Pancreas (tissue), 10 donors: Measurements from ENCODE around the gene PPCS. TPM values are rescaled to one million over a fixed set of nuclear protein-coding genes. Genes with fewer than 3 reads are reported as not detected.

Experiments used
- ATAC-seq, 4 donors: fragments of 200-7000 bp; cut with Tn5 transposase; one replicate each; pipeline versions ENCODE4 v1.8.0 to v1.9.1; 2020; ENCODE audit warnings: mild to moderate bottlenecking in 4 of 4, moderate library complexity in 4 of 4
- DNase-seq, 6 donors: peaks; one replicate each; pipeline ENCODE4 v3.0.0-alpha.2; 2020
- FAIRE-seq: peaks from 2 replicates; lab custom pipeline; 2012; peaks lifted over from hg19 to GRCh38; lab: Jason Lieb, UNC
- H3K27ac ChIP-seq, 4 donors: fragments of 200-600 bp; sonication (generic); 1 replicate in 3 of 4; 2 replicates in 1 of 4; pipeline versions ENCODE4 v1.5.0 to v1.8.0; 2020
- H3K27me3 ChIP-seq, 4 donors: fragments of 200-600 bp; one replicate each; pipeline ENCODE4 v1.8.0; 2021
- H3K36me3 ChIP-seq, 3 donors: fragments of 200-600 bp; sonication (generic) in 1 of 3; one replicate each; pipeline versions ENCODE4 v1.5.0 to v1.8.0; 2020 to 2021
- H3K4me1 ChIP-seq, 3 donors: fragments of 200-600 bp; one replicate each; pipeline ENCODE4 v1.8.0; 2021
- H3K4me3 ChIP-seq, 4 donors: fragments of 200-600 bp; sonication (generic) in 2 of 4; one replicate each; pipeline versions ENCODE4 v1.5.0 to v1.8.0; 2020 to 2021
- H3K9me3 ChIP-seq, 4 donors: fragments of 200-600 bp; one replicate each; pipeline ENCODE4 v1.8.0; 2021
- WGBS, 2 donors: extraction: QIAGEN DNeasy Blood & Tissue Kit; methylation state at CpG; one replicate each; pipeline ENCODE4 v1.1.7; 2013; 5-methylcytosine and 5-hydroxymethylcytosine counted together
- intact Hi-C, 3 donors: fragments of 100-400 bp; cut with DNase I; formaldehyde crosslinking; loops; one replicate each; pipeline versions ENCODE4 v1.11.1 to v1.14.2; 2022
- polyA plus RNA-seq, 2 donors: library from polyadenylated mRNA; stranded (reverse); fragments of 200-250 nt; gene quantifications; one replicate each; pipeline ENCODE4 v1.2.3, GENCODE V29; 2013
- total RNA-seq, 6 donors: library from RNA; stranded (reverse); fragmentation: NEBNext Ultra II Directional in 4 of 6; extraction: Animal tissue kit (Norgen Biotek cat#: 25700) in 4 of 6; gene quantifications; one replicate each; pipeline versions ENCODE4 v1.2.1 to v1.2.4, GENCODE V29; 2021 to 2023
- TF ChIP-seq, protein P1 (sequence below), 4 donors: fragments of 200-600 bp; sonication (generic) in 3 of 4; IDR thresholded peaks; one replicate each; pipeline versions ENCODE4 v1.5.0 to v1.8.0; 2021; ENCODE audit warnings: antibody characterized with exemption in 4 of 4
- donor health status: healthy with polysubstance abuse.
- donor health status: DM: no; HTN: no; CAD: no; lungs with moderate emphysema.
- donor health status: DM: no; HTN: no; CAD: no.
- donor health status: control.
- donor health status: control.
- donor health status: Bipolar disorder and iron deficiency.
- donor health status: DM: yes; HTN: yes; CAD: no.
- donor health status: DM: no; HTN: no; CAD: no.
- donor health status: DM: no; HTN: no; CAD: no.
- donor health status: DM: yes; HTN: yes; CAD: no.

The PPCS gene
- total and polyA plus RNA-seq, 8 donors: 25.5 to 62.3 (median 36.0) TPM

DNA sequence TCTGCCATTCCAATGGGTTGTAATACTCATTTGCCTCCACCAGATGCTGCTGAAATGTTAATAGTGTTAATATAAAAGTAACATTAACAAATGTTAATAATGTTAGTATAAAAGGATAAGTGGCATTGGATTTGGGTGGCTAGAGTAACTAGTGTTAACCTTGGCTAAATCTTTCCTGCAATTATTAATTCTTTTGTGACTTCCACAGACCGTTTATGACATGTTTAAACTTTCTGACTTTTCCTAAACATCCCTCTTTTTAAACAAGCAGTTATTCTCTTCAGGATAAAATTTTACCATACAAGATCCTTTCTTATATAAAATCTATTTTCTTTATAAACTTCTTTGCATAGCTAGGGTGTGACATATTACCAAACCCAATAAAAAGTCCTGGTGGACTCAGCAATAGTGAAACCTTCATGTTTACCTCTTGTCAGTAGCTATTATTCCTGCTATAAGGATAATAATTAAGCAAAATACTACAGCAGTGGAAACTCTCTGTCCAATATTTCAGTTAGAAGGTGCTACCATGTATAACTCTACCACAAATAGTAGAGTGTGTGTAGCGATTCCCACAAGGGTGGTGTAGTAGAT lies 48.3 kb downstream of the PPCS start:
- H3K4me3 ChIP-seq: no peak overlapping the region
- DNase-seq (no peak), FAIRE-seq (no peak), ATAC-seq (no peak)
- WGBS, 2 donors: 95% methylated on average over 2 of the region's 2 CpGs
- no peaks in the 10 kb centered on the region for H3K27me3 ChIP-seq
- no peak overlapping the region for H3K27ac ChIP-seq
- intact Hi-C loops: no loop called here
- no peaks in the 10 kb centered on the region for H3K4me1 ChIP-seq
- TF ChIP-seq, protein P1, sequence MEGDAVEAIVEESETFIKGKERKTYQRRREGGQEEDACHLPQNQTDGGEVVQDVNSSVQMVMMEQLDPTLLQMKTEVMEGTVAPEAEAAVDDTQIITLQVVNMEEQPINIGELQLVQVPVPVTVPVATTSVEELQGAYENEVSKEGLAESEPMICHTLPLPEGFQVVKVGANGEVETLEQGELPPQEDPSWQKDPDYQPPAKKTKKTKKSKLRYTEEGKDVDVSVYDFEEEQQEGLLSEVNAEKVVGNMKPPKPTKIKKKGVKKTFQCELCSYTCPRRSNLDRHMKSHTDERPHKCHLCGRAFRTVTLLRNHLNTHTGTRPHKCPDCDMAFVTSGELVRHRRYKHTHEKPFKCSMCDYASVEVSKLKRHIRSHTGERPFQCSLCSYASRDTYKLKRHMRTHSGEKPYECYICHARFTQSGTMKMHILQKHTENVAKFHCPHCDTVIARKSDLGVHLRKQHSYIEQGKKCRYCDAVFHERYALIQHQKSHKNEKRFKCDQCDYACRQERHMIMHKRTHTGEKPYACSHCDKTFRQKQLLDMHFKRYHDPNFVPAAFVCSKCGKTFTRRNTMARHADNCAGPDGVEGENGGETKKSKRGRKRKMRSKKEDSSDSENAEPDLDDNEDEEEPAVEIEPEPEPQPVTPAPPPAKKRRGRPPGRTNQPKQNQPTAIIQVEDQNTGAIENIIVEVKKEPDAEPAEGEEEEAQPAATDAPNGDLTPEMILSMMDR (IDR thresholded peaks at IDR 0.05): no peak
- H3K9me3 ChIP-seq: peaks cover 0 to 7% (median 0%) of the 10 kb centered on the region in 4 donors
- peaks cover 0 to 13% (median 0%) of the 10 kb centered on the region in 3 donors for H3K36me3 ChIP-seq

DNA sequence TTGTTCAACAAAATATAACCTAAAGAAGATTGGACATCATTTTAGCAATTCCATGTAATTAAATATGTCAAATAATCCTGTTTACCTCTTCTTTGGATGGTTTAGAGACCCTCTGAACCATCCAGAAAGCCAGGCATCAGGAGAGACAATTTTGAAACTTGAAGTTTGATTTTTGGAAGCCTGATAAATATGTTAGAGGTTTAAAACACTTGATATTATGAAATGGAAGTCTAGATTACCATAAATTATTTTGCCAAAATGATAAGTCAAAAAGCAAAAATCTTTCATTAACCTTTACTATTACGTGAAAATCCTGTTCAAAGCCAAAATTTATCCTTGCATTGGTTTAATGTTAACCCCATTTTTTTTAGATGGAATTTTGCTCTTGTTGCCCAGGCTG lies 50.2 kb downstream of the PPCS start:
- intact Hi-C loops: no loop called here
- Histone ChIP-seq H3K36me3 (peaks cover 0 to 13% (median 0%) of the 10 kb centered on the region in 3 donors), H3K4me1 (no peaks in the 10 kb centered on the region), H3K27me3 (no peaks in the 10 kb centered on the region), H3K4me3 (no peak overlapping the region), H3K27ac (no peak overlapping the region), H3K9me3 (peaks cover 0 to 7% (median 0%) of the 10 kb centered on the region in 4 donors)
- FAIRE-seq (no peak), DNase-seq (no peak), ATAC-seq (no peak)
- TF ChIP-seq, protein P1 (IDR thresholded peaks at IDR 0.05): no peak
- WGBS, 2 donors: 79 to 83% methylated on average over 1 of the region's 1 CpG

Other genes starting within 250 kb of the PPCS start
- 10 to 100 TPM; 18.6 to 25.5 (median 22.5) TPM for gene FOXJ3, start 121.3 kb upstream of the PPCS start, total RNA-seq
- gene FOXJ3, start 121.3 kb upstream of the PPCS start, polyA plus RNA-seq: 10 to 100 TPM in 1 of 2 donors, 1 to 10 TPM in 1; 6.8 to 14.4 TPM
- gene RIMKLA, start 75.8 kb upstream of the PPCS start, total RNA-seq: 1 to 10 TPM; 1.2 to 2.6 (median 2.1) TPM
- under 1 TPM; 0.27 to 0.47 TPM for gene RIMKLA, start 75.8 kb upstream of the PPCS start, polyA plus RNA-seq
- gene ZMYND12, start 521 bp upstream of the PPCS start, total RNA-seq: 1 to 10 TPM; 1.0 to 2.8 (median 1.7) TPM
- 1 to 10 TPM; 1.1 to 1.7 TPM for gene ZMYND12, start 521 bp upstream of the PPCS start, polyA plus RNA-seq
- gene CCDC30, start 6.7 kb downstream of the PPCS start, total RNA-seq: 1 to 10 TPM; 2.0 to 5.6 (median 3.2) TPM
- 1 to 10 TPM; 2.2 to 3.5 TPM for gene CCDC30, start 6.7 kb downstream of the PPCS start, polyA plus RNA-seq
- gene PPIH, start 201.9 kb downstream of the PPCS start, total RNA-seq: 10 to 100 TPM in 3 of 6 donors, 1 to 10 TPM in 3; 7.6 to 12.1 (median 9.1) TPM
- gene PPIH, start 201.9 kb downstream of the PPCS start, polyA plus RNA-seq: 10 to 100 TPM; 13.4 to 22.4 TPM
- 100 to 1,000 TPM in 5 of 6 donors, 10 to 100 TPM in 1; 97.4 to 240 (median 207) TPM for gene YBX1, start 225.9 kb downstream of the PPCS start, total RNA-seq
- gene YBX1, start 225.9 kb downstream of the PPCS start, polyA plus RNA-seq: 100 to 1,000 TPM; 164 to 193 TPM